Measurements from ENCODE around the gene SHROOM3.

The SHROOM3 gene

GRCh38 chr4:76489686-76490161 lies 54.7 kb downstream of the SHROOM3 start:
- no peak for DNase-seq (ENCODE audit: low read depth in 1 of 2, low spot score in 1 of 2)

- DNase-seq (ENCODE audit: low read depth in 1 of 2, low spot score in 1 of 2), result no peak
Measured at GRCh38 chr4:76492055-76492454, 57.0 kb downstream of the SHROOM3 start.

GRCh38 chr4:76494243-76494642 lies 59.2 kb downstream of the SHROOM3 start:
- no peak for DNase-seq (ENCODE audit: low read depth in 1 of 2, low spot score in 1 of 2)

- DNase-seq (ENCODE audit: low read depth in 1 of 2, low spot score in 1 of 2), result no peak
Measured at GRCh38 chr4:76494871-76495590, 60.0 kb downstream of the SHROOM3 start.

- DNase-seq (ENCODE audit: low read depth in 1 of 2, low spot score in 1 of 2), result no peak
Measured at GRCh38 chr4:76498550-76498949, 63.5 kb downstream of the SHROOM3 start.

- DNase-seq (ENCODE audit: low read depth in 1 of 2, low spot score in 1 of 2), result no peak
Measured at GRCh38 chr4:76499461-76499860, 64.4 kb downstream of the SHROOM3 start.

- no peak for DNase-seq (ENCODE audit: low read depth in 1 of 2, low spot score in 1 of 2)
Measured at GRCh38 chr4:76502886-76503285, 67.9 kb downstream of the SHROOM3 start.

- no peak for DNase-seq (ENCODE audit: low read depth in 1 of 2, low spot score in 1 of 2)
Measured at GRCh38 chr4:76504613-76505465, 69.8 kb downstream of the SHROOM3 start.

- DNase-seq (ENCODE audit: low read depth in 1 of 2, low spot score in 1 of 2), result no peak
Measured at GRCh38 chr4:76511947-76512346, 76.9 kb downstream of the SHROOM3 start.

GRCh38 chr4:76513482-76513881 lies 78.5 kb downstream of the SHROOM3 start:
- no peak for DNase-seq (ENCODE audit: low read depth in 1 of 2, low spot score in 1 of 2)

- DNase-seq (ENCODE audit: low read depth in 1 of 2, low spot score in 1 of 2), result no peak
Measured at GRCh38 chr4:76514087-76514486, 79.1 kb downstream of the SHROOM3 start.

GRCh38 chr4:76515975-76516843 lies 81.2 kb downstream of the SHROOM3 start:
- DNase-seq (ENCODE audit: low read depth in 1 of 2, low spot score in 1 of 2), result no peak

- DNase-seq (ENCODE audit: low read depth in 1 of 2, low spot score in 1 of 2), result no peak
Measured at GRCh38 chr4:76518241-76518640, 83.2 kb downstream of the SHROOM3 start.

GRCh38 chr4:76523593-76523992 lies 88.6 kb downstream of the SHROOM3 start:
- DNase-seq (ENCODE audit: low read depth in 1 of 2, low spot score in 1 of 2), result no peak

- no peak for DNase-seq (ENCODE audit: low read depth in 1 of 2, low spot score in 1 of 2)
Measured at GRCh38 chr4:76525751-76526150, 90.7 kb downstream of the SHROOM3 start.

- no peak for DNase-seq (ENCODE audit: low read depth in 1 of 2, low spot score in 1 of 2)
Measured at GRCh38 chr4:76526585-76526990, 91.6 kb downstream of the SHROOM3 start.

GRCh38 chr4:76527666-76528065 lies 92.6 kb downstream of the SHROOM3 start:
- no peak for DNase-seq (ENCODE audit: low read depth in 1 of 2, low spot score in 1 of 2)

GRCh38 chr4:76531597-76531996 lies 96.6 kb downstream of the SHROOM3 start:
- DNase-seq (ENCODE audit: low read depth in 1 of 2, low spot score in 1 of 2), result no peak

GRCh38 chr4:76532805-76533204 lies 97.8 kb downstream of the SHROOM3 start:
- no peak for DNase-seq (ENCODE audit: low read depth in 1 of 2, low spot score in 1 of 2)

- no peak for DNase-seq (ENCODE audit: low read depth in 1 of 2, low spot score in 1 of 2)
Measured at GRCh38 chr4:76533314-76533713, 98.3 kb downstream of the SHROOM3 start.

- no peak for DNase-seq (ENCODE audit: low read depth in 1 of 2, low spot score in 1 of 2)
Measured at GRCh38 chr4:76535603-76536372, 100.8 kb downstream of the SHROOM3 start.
